Stimulated activated CD4-positive, alpha-beta T cell treated with anti-CD3 and anti-CD28 coated beads, Interleukin-15, amount 100 ng/mL, for 1 hour (primary cell): ENCODE measurements around the gene SNRNP27.

Experiments used
- DNase-seq, 2 donors: peaks; one replicate each; pipeline ENCODE4 v3.0.0-alpha.2; 2020; ENCODE audit warnings: low read depth in 1 of 2, low spot score in 1 of 2

SNRNP27 gene

DNA sequence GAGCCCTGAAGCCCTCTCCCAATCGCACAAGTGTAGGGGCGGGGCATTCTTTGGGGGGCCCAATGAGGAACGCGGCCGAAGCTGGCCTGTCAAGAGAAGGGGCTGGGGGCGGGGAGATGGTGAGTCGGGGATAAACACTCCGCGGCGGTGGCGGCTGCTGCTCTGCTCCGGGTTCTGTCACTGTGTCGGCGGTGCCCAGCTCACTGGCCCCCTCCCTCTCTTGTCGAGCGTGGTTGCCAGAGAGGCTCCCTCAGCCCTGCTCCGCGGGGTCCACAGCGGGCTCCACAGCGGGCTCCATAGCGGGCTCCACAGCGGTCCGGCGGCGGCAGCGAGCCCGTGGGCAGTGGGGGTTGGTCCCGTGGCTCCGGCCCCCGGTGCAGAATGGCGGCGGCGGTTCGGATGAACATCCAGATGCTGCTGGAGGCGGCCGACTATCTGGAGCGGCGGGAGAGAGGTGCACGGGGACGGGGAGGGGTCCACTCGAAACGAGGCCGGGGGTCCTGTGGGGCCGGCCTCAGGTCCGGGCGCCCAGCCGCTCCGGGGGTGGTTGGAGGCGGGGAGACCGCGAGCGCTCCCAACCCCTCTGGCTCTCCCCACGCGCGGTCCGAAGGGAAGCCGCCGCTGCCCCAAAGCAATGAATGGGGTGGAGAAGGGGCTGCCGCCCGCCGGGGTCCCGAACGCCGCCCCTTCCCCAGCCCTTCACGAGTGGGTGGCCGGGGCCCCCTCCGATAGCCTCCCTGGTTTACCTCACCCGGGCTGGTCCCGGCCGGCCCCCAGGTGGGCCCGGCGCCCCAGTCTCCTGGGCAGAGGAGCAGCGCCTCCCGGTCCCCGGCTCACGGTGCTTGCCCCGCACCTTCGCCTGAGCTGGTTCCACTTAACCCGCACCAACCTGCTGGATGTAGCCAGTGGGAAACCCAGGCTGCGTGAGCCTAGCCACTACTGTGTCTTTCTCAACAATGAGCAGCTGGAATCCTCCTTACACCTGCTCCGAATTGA lies 21.5 kb downstream of the SNRNP27 start, which contains the start of gene MXD1:
TSS of gene MXD1 (plus strand) at position 160 of the 996 bp plus-strand sequence. CDS start at position 382, 222 bp downstream.
- DNase-seq, result peak; percentile 6 to 97

GRCh38 chr2:69916106-69916505 lies 22.4 kb downstream of the SNRNP27 start:
- DNase-seq, result no peak

DNA sequence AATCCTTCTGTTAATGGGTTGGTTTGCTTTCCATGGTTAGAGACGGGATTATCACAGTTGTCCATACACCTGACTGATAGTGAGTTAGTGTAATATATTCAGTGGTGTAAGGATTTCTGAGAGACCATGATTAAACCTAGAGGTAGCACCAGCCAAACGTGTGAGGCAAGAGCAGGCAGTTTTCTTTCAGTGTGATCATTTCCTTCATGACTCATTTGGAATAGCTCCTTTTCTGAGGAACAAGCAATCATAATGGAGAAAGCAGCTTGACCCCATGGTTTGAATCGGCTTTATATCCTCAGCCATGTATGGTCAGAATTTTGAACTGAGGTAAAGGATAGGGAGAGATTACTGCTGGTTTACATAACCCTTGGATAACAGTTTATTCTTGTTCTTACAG lies 24.1 kb downstream of the SNRNP27 start:
- DNase-seq, result no peak

- DNase-seq, result no peak
Measured at GRCh38 chr2:69918401-69918800, 24.6 kb downstream of the SNRNP27 start.

DNA sequence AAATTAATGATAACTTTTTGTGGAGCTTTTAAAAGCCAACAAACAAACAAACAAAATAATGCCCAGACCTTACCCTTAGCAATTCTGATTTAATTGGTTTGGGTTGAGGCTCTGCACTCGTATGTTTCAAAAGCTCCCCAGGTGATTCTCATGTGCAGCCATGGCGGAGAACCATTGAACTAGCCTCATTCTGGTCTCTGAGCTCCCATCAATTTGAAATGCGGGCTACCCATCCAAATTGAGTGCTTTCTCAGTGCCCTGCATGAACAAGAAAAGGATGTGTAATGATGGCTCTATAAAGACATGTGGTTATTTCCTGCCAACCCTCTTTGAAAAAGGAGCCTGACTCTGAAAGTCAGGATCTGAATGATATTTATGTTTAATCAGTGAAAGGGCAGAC lies 29.4 kb downstream of the SNRNP27 start:
- no peak for DNase-seq

GRCh38 chr2:69926849-69927515 lies 33.2 kb downstream of the SNRNP27 start:
- no peak for DNase-seq

DNA sequence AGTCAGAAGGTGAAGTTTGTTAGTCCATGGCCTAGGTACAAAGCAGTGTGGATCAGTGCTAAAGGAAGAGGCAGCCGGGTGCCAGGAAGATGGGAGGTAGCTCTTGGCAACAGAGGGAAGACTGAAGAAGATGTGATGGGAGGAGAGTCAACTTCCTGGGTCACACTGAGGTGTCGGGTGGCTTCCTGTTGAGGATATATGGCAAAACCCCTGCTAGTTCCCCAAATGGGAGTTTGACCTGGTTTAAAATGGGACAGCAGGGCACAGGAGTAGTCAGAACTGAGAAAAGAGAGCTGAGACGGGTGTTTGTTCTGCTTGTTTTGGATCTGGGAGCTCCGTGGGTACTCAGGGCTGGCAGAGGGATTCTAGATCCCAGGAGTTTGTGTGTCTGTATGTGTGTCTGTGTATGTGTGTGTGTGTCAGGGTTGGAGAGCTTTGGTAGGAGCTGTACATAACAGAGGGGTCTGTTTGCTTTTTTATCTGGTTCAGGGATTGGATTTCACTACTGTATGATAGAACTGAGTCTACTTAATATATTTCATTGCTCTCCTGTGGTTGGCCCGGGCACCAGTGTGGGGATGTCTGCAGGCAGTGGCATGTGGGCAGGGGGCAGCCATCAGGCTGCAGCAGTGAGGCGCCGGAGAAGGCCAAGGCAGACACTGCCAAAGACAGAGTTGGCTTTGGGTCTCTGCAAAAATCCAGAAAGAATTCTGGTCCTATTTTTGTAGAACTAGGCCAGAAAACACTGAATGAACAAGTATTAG lies 38.3 kb downstream of the SNRNP27 start:
- DNase-seq, result no peak

GRCh38 chr2:69932596-69932922 lies 38.8 kb downstream of the SNRNP27 start:
- DNase-seq, result no peak

DNA sequence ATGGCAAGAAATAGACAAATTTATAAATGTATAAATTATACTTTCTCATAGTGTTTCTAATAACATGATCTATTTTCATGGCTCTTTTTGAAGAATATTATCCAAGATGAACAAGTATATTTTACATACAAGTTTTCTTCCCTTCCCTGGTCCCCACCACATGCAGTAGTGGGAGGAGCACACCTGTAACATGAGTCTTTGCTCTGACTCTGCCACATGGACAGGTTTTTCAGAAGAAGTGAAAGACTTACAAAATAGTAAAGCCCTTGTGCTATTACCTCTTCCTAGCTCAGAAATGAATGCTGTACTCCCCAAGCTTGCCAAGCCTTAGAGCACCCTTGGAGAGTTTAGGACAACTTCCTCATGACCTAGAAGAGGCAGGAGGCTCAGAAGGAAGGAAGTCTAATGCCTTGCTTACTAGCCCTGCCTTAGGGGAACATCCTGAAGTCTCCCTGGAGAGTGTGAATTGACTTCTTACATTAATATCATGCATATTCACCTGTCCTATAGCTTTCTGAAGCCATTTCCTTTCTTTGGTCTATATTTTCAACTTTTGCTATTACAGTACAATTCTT lies 39.6 kb downstream of the SNRNP27 start:
- DNase-seq, result no peak

GRCh38 chr2:69933839-69934613 lies 40.3 kb downstream of the SNRNP27 start:
- no peak for DNase-seq

GRCh38 chr2:69934614-69934908 lies 40.8 kb downstream of the SNRNP27 start:
- DNase-seq, result no peak

DNA sequence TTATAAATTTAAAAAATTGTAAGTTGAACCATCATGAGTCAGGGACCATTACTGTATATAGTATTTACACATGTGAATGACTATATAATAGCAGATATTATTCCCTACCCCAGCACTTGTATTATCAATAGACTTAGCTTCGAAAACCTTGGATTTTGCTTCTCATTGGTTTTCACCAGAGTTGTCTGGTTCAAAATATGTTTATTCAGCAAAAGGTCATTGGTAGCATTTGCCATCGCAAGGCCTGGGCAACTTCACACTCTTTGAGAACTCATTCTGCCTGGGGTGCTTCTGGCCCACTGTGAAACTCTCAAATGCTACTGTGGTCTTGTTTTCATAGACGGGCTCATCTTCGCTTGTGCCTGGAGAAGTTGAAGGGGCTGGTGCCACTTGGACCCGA lies 41.3 kb downstream of the SNRNP27 start:
- DNase-seq, result no peak

DNA sequence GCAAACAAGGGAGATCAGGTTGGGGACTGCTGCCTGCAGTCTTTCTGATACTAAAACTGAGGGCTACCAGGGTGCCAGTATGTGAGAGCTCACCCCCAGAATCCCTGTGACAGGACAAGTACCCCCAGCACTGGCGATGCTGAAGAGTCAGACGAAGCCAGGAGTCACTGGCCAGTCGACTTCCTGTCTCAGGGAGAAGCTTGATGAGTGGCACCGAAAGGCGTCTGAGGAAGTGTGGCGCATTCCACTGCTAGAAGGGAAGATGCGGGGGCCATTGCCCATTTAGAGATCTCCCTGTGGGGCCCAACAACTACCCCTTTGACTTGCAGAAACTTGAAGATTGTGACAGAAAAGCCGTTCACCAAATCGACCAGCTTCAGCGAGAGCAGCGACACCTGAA lies 43.1 kb downstream of the SNRNP27 start:
- no peak for DNase-seq

DNA sequence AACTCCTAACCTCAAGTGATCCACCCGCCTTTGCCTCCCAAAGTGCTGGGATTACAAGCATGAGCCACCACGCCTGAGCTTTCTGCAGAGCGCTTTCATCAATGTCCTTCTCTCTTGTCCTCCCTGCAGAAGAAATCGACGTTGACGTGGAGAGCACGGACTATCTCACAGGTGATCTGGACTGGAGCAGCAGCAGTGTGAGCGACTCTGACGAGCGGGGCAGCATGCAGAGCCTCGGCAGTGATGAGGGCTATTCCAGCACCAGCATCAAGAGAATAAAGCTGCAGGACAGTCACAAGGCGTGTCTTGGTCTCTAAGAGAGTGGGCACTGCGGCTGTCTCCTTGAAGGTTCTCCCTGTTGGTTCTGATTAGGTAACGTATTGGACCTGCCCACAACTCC lies 44.2 kb downstream of the SNRNP27 start:
- DNase-seq, result no peak

DNA sequence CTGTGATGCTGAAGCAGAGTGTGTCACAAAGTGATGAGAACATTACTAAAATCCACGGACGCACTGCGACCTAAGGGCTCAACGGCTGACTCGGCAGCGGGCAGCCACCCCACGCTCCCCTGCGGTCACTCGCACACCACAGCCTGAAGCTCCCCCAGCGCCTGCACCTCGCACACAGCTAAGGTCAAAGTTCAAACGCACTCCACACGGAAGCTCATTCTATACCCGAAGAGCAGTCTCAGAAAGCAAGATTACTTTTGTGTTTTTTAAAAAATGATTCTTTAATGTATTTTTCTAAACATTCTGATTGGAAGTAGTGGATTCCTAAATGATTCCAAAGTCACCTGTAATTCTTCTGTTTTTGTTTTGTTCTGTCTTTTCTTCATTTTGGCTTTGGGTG lies 46.0 kb downstream of the SNRNP27 start:
- no peak for DNase-seq

GRCh38 chr2:69940691-69941090 lies 46.9 kb downstream of the SNRNP27 start:
- DNase-seq, result no peak

DNA sequence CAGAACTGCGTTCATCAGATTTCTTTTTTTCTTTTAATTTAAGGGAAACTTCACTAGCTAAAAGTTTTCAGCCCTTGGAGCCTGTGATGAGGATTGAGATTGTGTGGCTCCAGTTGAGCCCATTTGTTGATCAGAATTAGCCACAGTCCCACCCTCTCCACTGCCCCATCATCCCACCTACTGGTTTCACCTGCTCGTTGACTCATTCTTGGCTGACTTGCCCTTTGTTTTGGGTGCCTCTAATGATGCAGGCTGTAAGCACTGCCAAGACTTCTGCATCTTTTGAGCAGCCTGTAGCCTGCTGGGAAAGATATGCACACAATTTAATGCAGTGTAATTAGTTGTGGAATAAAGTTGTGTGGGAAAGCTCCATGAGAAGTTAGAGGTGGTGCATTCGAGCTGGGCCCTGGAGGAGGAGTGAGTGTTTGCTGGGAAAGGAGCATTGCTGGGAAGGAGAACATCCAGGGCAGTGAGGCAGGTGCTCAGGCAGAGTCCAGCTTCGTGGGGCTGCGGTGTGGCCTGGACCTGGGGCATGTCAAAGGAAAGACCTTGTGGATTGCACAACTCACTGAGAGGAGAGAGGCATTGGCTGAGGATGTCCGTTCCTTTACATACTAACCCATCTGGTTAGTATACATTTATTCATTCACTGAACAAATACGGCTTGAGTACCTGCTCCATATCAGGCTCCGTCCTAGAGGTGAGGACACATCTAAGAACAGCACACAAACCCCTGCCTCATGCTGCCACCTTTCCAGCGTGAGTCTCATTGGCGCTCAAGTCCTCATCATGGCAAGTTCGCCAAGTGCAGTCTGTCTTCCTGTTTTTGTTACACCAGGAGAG lies 49.5 kb downstream of the SNRNP27 start:
- no peak for DNase-seq

DNA sequence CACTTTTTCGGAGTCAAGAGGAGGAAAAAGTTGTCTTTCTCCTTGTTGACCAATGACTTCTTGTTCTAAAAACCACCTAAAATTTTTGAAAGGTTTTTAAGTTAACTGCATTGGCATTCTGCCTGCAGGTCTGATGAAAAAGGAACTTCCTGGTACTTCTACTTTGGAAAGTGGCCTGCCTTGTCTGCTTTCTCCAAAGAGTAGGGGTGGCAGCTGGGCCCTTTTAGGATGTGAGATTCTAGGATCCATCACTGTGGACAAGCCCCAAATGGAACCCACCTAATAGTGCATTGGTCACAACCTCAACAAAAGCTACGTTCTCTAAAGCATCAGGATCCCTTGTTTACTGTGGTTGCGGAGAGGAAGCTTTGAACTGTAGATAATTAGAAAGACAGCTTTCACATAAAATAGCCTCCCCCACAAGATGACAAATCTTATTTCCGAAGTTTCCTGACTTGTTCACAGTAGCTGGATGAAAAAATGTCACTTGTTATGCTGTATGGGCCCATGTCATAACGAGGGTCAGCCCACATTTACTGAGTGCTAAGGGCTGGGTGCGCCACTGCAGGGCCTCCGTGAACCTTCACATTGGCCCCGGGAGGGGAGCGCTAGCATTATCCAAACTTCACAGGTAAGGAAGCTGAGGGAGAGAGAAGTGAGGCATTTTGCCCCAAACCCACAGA lies 50.2 kb downstream of the SNRNP27 start:
- DNase-seq, result no peak

- no peak for DNase-seq
Measured at GRCh38 chr2:69944756-69945155, 51.0 kb downstream of the SNRNP27 start.
